GM04504 (cell line): ENCODE results near the gene PRAMEF6.
"Not testable (repeated sequence)": the region's sequence is repeated elsewhere in the genome, so short reads cannot be mapped to it uniquely, and the experiment has no call there.

ENCODE experiments used
- DNase-seq: peaks from one replicate; pipeline ENCODE4 v3.0.0-alpha.2; 2012; ENCODE audit warnings: low read depth

PRAMEF6 gene

GRCh38 chr1:12947480-12947879, at the start of gene PRAMEF6:
PRAMEF6 (minus strand) TSS chr1:12947580; CDS start chr1:12942518, 5,062 bp downstream.
- DNase-seq = not testable (repeated sequence)

- not testable (repeated sequence) for DNase-seq
Measured at GRCh38 chr1:12924368-12924767, 23.0 kb downstream of the PRAMEF6 start.

GRCh38 chr1:12921749-12922148, 25.6 kb downstream of the PRAMEF6 start:
- not testable (repeated sequence) for DNase-seq

GRCh38 chr1:12916310-12916709, 31.1 kb downstream of the PRAMEF6 start, which contains the start of gene PRAMEF7:
PRAMEF7 (plus strand) TSS chr1:12916610; CDS start chr1:12917693, 1,083 bp downstream.
- DNase-seq = not testable (repeated sequence)

- DNase-seq = not testable (repeated sequence)
Measured at GRCh38 chr1:12903793-12904572, 43.4 kb downstream of the PRAMEF6 start.

- DNase-seq = not testable (repeated sequence)
Measured at GRCh38 chr1:12899186-12899585, 48.2 kb downstream of the PRAMEF6 start.

- not testable (repeated sequence) for DNase-seq
Measured at GRCh38 chr1:12898170-12898569, 49.2 kb downstream of the PRAMEF6 start, which contains the start of gene PRAMEF10. PRAMEF10 (minus strand) TSS chr1:12898270; CDS start chr1:12895847, 2,423 bp downstream.
